Skin of body (tissue), 2 donors: ENCODE data around the gene CAPN15. TPM values are rescaled to one million over a fixed set of nuclear protein-coding genes. Genes with fewer than 3 reads are reported as not detected.

Experiments
- DNase-seq: peaks from one replicate; lab custom pipeline; 2025; lab: John Stamatoyannopoulos, UW
- total RNA-seq: library from RNA; depleted of rRNA; stranded (reverse); fragments of >200 nt; gene quantifications from one replicate; pipeline ENCODE4 v1.2.3, GENCODE V29; 2014

The CAPN15 gene
- total RNA-seq, 1 donor from 2014 or later: 10.2 TPM

GRCh38 chr16:543301-544164 lies 16.0 kb downstream of the CAPN15 start:
- no peak for DNase-seq

- DNase-seq: no peak
Observed at GRCh38 chr16:544517-544916, 17.0 kb downstream of the CAPN15 start.

- DNase-seq: no peak
Observed at GRCh38 chr16:546909-547770, 19.6 kb downstream of the CAPN15 start.

GRCh38 chr16:548586-548985 lies 21.1 kb downstream of the CAPN15 start:
- DNase-seq: no peak

- no peak for DNase-seq
Observed at GRCh38 chr16:549544-550263, 22.2 kb downstream of the CAPN15 start.

- no peak for DNase-seq
Observed at GRCh38 chr16:551210-551609, 23.7 kb downstream of the CAPN15 start.

- DNase-seq: no peak
Observed at GRCh38 chr16:552171-552570, 24.7 kb downstream of the CAPN15 start.

GRCh38 chr16:553601-554296 lies 26.2 kb downstream of the CAPN15 start:
- no peak for DNase-seq

- no peak for DNase-seq
Observed at GRCh38 chr16:554297-554621, 26.7 kb downstream of the CAPN15 start.

- no peak for DNase-seq
Observed at GRCh38 chr16:554640-555365, 27.3 kb downstream of the CAPN15 start.

GRCh38 chr16:555528-556473 lies 28.3 kb downstream of the CAPN15 start:
- DNase-seq: no peak

- DNase-seq: no peak
Observed at GRCh38 chr16:556474-557173, 29.1 kb downstream of the CAPN15 start.

- DNase-seq: no peak
Observed at GRCh38 chr16:557463-558297, 30.2 kb downstream of the CAPN15 start.

GRCh38 chr16:558298-559020 lies 30.9 kb downstream of the CAPN15 start:
- DNase-seq: no peak

- DNase-seq: no peak
Observed at GRCh38 chr16:559021-559380, 31.5 kb downstream of the CAPN15 start.

- no peak for DNase-seq
Observed at GRCh38 chr16:559411-560203, 32.1 kb downstream of the CAPN15 start.
